A673 (cell line): ENCODE results near the gene XIRP2.

ENCODE experiments used
- CTCF ChIP-seq: fragments of 300-800, 200-600 bp; sonication (generic); conservative IDR thresholded peaks from 2 replicates; pipeline ENCODE4 v1.5.1; 2017; ENCODE audit warnings: low read depth, mild to moderate bottlenecking, antibody characterized with exemption, low read length, moderate library complexity, mixed read lengths
- EZH2 ChIP-seq: fragments of 200-600 bp; sonication (generic); IDR thresholded peaks from 2 replicates; pipeline ENCODE4 v1.6.1; 2017; ENCODE audit warnings: borderline replicate concordance, low read depth, mild to moderate bottlenecking, mixed read lengths, antibody characterized with exemption, low read length; ENCODE audit not compliant: poor library complexity, severe bottlenecking

- TF ChIP-seq CTCF (no peak), EZH2 (no peak)
Measured at GRCh38 chr2:166841679-166842078, 46.6 kb upstream of the XIRP2 start.
